Measurements from ENCODE around the gene HNRNPF. TPM values are rescaled to one million over a fixed set of nuclear protein-coding genes. Genes with fewer than 3 reads are reported as not detected.

HNRNPF gene
- total and polyA plus RNA-seq, 4 donors: 64.5 to 150 (median 113) TPM

DNA sequence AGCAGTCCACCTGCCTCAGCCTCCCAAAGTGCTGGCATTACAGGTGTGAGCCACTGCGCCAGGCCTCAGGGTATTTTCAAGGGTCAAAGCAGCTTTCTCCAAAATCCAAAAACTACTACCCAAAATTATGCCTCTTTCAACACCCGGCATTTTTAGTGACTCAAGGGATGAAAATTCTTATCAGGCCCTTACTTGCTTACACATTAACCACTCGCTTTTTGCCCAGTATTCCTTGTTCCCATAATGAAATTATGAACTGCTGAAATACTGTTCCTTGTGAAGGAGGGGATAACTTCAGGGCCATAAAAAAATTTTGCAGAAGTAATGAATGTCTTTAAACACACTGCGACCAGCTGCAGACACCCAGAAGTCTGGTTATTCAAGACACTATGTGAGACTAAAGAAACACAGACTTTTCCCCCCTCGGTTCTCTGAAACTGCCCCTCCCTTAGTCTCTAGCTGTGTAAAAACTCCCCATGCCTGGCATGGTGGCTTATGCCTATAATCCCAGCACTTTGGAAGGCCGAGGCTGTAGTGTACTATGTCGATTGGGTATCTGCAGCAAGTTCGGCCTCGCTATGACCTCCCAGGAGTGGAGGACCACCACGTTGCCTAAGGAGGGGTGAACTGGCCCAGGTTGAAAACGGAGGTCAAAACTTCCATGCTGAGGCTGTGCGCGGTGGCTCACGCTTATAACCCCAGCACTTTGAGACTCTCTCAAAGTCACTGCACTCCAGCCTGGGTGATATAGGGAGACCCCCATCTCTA is 25.6 kb downstream of the HNRNPF start:
- 67% methylated on average over 14 of the region's 14 CpGs for WGBS
- no peak for TF ChIP-seq FOXA1 (IDR thresholded peaks at IDR 0.05)
- TF ChIP-seq, protein P1, sequence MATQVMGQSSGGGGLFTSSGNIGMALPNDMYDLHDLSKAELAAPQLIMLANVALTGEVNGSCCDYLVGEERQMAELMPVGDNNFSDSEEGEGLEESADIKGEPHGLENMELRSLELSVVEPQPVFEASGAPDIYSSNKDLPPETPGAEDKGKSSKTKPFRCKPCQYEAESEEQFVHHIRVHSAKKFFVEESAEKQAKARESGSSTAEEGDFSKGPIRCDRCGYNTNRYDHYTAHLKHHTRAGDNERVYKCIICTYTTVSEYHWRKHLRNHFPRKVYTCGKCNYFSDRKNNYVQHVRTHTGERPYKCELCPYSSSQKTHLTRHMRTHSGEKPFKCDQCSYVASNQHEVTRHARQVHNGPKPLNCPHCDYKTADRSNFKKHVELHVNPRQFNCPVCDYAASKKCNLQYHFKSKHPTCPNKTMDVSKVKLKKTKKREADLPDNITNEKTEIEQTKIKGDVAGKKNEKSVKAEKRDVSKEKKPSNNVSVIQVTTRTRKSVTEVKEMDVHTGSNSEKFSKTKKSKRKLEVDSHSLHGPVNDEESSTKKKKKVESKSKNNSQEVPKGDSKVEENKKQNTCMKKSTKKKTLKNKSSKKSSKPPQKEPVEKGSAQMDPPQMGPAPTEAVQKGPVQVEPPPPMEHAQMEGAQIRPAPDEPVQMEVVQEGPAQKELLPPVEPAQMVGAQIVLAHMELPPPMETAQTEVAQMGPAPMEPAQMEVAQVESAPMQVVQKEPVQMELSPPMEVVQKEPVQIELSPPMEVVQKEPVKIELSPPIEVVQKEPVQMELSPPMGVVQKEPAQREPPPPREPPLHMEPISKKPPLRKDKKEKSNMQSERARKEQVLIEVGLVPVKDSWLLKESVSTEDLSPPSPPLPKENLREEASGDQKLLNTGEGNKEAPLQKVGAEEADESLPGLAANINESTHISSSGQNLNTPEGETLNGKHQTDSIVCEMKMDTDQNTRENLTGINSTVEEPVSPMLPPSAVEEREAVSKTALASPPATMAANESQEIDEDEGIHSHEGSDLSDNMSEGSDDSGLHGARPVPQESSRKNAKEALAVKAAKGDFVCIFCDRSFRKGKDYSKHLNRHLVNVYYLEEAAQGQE (IDR thresholded peaks at IDR 0.05): no peak
- TF ChIP-seq, protein P2, sequence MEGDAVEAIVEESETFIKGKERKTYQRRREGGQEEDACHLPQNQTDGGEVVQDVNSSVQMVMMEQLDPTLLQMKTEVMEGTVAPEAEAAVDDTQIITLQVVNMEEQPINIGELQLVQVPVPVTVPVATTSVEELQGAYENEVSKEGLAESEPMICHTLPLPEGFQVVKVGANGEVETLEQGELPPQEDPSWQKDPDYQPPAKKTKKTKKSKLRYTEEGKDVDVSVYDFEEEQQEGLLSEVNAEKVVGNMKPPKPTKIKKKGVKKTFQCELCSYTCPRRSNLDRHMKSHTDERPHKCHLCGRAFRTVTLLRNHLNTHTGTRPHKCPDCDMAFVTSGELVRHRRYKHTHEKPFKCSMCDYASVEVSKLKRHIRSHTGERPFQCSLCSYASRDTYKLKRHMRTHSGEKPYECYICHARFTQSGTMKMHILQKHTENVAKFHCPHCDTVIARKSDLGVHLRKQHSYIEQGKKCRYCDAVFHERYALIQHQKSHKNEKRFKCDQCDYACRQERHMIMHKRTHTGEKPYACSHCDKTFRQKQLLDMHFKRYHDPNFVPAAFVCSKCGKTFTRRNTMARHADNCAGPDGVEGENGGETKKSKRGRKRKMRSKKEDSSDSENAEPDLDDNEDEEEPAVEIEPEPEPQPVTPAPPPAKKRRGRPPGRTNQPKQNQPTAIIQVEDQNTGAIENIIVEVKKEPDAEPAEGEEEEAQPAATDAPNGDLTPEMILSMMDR (IDR thresholded peaks at IDR 0.05; ENCODE audit: low read depth, low read length, missing input control): no peak
- TF ChIP-seq EGR1 (IDR thresholded peaks at IDR 0.05; ENCODE audit: low read depth in 2 of 2): no peak
- no peak for TF ChIP-seq NR2F2 (IDR thresholded peaks at IDR 0.05)
- TF ChIP-seq SP1 (IDR thresholded peaks at IDR 0.05): no peak
- TF ChIP-seq, protein P3, sequence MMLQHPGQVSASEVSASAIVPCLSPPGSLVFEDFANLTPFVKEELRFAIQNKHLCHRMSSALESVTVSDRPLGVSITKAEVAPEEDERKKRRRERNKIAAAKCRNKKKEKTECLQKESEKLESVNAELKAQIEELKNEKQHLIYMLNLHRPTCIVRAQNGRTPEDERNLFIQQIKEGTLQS (IDR thresholded peaks at IDR 0.05): no peak
- TF ChIP-seq, protein P4, sequence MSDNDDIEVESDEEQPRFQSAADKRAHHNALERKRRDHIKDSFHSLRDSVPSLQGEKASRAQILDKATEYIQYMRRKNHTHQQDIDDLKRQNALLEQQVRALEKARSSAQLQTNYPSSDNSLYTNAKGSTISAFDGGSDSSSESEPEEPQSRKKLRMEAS (IDR thresholded peaks at IDR 0.05): no peak
- no peak for TF ChIP-seq JUND (IDR thresholded peaks at IDR 0.05)
- TF ChIP-seq HNF4A (conservative IDR thresholded peaks at IDR 0.05): no peak
- no peak for TF ChIP-seq FOXA2 (IDR thresholded peaks at IDR 0.05)
- TF ChIP-seq, protein P5, sequence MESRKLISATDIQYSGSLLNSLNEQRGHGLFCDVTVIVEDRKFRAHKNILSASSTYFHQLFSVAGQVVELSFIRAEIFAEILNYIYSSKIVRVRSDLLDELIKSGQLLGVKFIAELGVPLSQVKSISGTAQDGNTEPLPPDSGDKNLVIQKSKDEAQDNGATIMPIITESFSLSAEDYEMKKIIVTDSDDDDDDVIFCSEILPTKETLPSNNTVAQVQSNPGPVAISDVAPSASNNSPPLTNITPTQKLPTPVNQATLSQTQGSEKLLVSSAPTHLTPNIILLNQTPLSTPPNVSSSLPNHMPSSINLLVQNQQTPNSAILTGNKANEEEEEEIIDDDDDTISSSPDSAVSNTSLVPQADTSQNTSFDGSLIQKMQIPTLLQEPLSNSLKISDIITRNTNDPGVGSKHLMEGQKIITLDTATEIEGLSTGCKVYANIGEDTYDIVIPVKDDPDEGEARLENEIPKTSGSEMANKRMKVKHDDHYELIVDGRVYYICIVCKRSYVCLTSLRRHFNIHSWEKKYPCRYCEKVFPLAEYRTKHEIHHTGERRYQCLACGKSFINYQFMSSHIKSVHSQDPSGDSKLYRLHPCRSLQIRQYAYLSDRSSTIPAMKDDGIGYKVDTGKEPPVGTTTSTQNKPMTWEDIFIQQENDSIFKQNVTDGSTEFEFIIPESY (IDR thresholded peaks at IDR 0.05): no peak
- no peak for TF ChIP-seq YY1 (IDR thresholded peaks at IDR 0.05)
- no peak for TF ChIP-seq RAD21 (IDR thresholded peaks at IDR 0.05)
- TF ChIP-seq GABPA (IDR thresholded peaks at IDR 0.05 in 1 of 2, conservative IDR thresholded peaks at IDR 0.05 in 1 of 2): no peak
- TF ChIP-seq TAF1 (conservative IDR thresholded peaks at IDR 0.05): no peak
- no peak for TF ChIP-seq RXRA (IDR thresholded peaks at IDR 0.05)
- TF ChIP-seq HNF4G (IDR thresholded peaks at IDR 0.05): no peak
- no peak overlapping the region for H3K27ac ChIP-seq (ENCODE audit: low read depth in 1 of 2, low read length in 2 of 2)
- H3K4me3 ChIP-seq (ENCODE audit: low read depth in 1 of 3, low read length in 3 of 3): no peak overlapping the region
- no peaks in the 10 kb centered on the region for H3K27me3 ChIP-seq (ENCODE audit: control insufficient read depth in 4 of 4, insufficient read depth in 4 of 4, low read length in 3 of 4)
- H3K36me3 ChIP-seq (ENCODE audit: control insufficient read depth in 4 of 4, insufficient read depth in 3 of 4, low read depth in 1 of 4, low read length in 3 of 4): peaks cover 10 to 30% (median 27%) of the 10 kb centered on the region in 4 donors
- H3K9me3 ChIP-seq (ENCODE audit: control insufficient read depth in 4 of 4, low read length in 3 of 4): no peaks in the 10 kb centered on the region
- H3K4me1 ChIP-seq (ENCODE audit: control insufficient read depth in 4 of 4, insufficient read depth in 4 of 4, low read length in 3 of 4): no peaks in the 10 kb centered on the region
- DNase-seq (ENCODE audit: low spot score): no peak
- H3K9ac ChIP-seq (ENCODE audit: low read depth in 1 of 2, low read length in 2 of 2): no peak overlapping the region
